Endothelial cell (in vitro differentiated cells): ENCODE measurements around the gene FHOD1. TPM values are rescaled to one million over a fixed set of nuclear protein-coding genes. Genes with fewer than 3 reads are reported as not detected.

Source experiments
- DNase-seq: peaks from one replicate; pipeline ENCODE4 v3.0.0; 2021; ENCODE audit warnings: low spot score
- H3K27ac Mint-ChIP-seq: one replicate; pipeline ENCODE4 v1.8.0; 2021; ENCODE audit warnings: mixed read lengths, inconsistent platforms; ENCODE audit not compliant: unreplicated experiment
- H3K27me3 Mint-ChIP-seq: one replicate; pipeline ENCODE4 v1.8.0; 2021; ENCODE audit warnings: mild to moderate bottlenecking, moderate library complexity, mixed read lengths, inconsistent platforms; ENCODE audit not compliant: unreplicated experiment
- H3K36me3 Mint-ChIP-seq: one replicate; pipeline ENCODE4 v1.8.0; 2021; ENCODE audit warnings: mild to moderate bottlenecking, low read depth, mixed read lengths, inconsistent platforms; ENCODE audit not compliant: unreplicated experiment
- H3K4me1 Mint-ChIP-seq: one replicate; pipeline ENCODE4 v1.8.0; 2021; ENCODE audit warnings: mild to moderate bottlenecking, mixed read lengths, inconsistent platforms; ENCODE audit not compliant: unreplicated experiment
- H3K4me3 Mint-ChIP-seq: one replicate; pipeline ENCODE4 v1.8.0; 2021; ENCODE audit warnings: mild to moderate bottlenecking, mixed read lengths, inconsistent platforms; ENCODE audit not compliant: unreplicated experiment
- H3K9me3 Mint-ChIP-seq: one replicate; pipeline ENCODE4 v1.8.0; 2021; ENCODE audit warnings: mixed read lengths, inconsistent platforms; ENCODE audit not compliant: unreplicated experiment
- CTCF ChIP-seq: fragments of 200-600 bp; sonication (generic); IDR thresholded peaks from one replicate; pipeline ENCODE4 v1.5.0; 2021; ENCODE audit warnings: antibody characterized with exemption; ENCODE audit not compliant: unreplicated experiment
- total RNA-seq: library from RNA; stranded (reverse); fragmentation: NEBNext Ultra II Directional; extraction: Animal tissue kit (Norgen Biotek cat#: 25700); gene quantifications from one replicate; pipeline ENCODE4 v1.2.1, GENCODE V29; 2021; ENCODE audit not compliant: unreplicated experiment

FHOD1 gene
- total RNA-seq, 1 donor from 2014 or later: 248 TPM

- Mint-ChIP-seq H3K9me3 (no peaks in the 10 kb centered on the region), H3K27ac (no peak overlapping the region), H3K36me3 (no peaks in the 10 kb centered on the region), H3K4me3 (no peak overlapping the region), H3K27me3 (peaks cover 2% of the 10 kb centered on the region), H3K4me1 (peaks cover 4% of the 10 kb centered on the region)
- no peak for TF ChIP-seq CTCF
- DNase-seq: no peak
Observed at GRCh38 chr16:67291461-67291860, 44.2 kb upstream of the FHOD1 start.

GRCh38 chr16:67287960-67288359, 40.7 kb upstream of the FHOD1 start:
- H3K27ac Mint-ChIP-seq: no peak overlapping the region
- no peak overlapping the region for H3K4me3 Mint-ChIP-seq
- H3K9me3 Mint-ChIP-seq: no peaks in the 10 kb centered on the region
- peaks cover 16% of the 10 kb centered on the region for H3K36me3 Mint-ChIP-seq
- no peak for TF ChIP-seq CTCF
- H3K27me3 Mint-ChIP-seq: peaks cover 10% of the 10 kb centered on the region
- no peak for DNase-seq
- H3K4me1 Mint-ChIP-seq: peaks cover 6% of the 10 kb centered on the region

- Mint-ChIP-seq H3K9me3 (no peaks in the 10 kb centered on the region), H3K4me3 (no peak overlapping the region), H3K27ac (no peak overlapping the region), H3K27me3 (peaks cover 10% of the 10 kb centered on the region), H3K4me1 (peaks cover 7% of the 10 kb centered on the region), H3K36me3 (peaks cover 21% of the 10 kb centered on the region)
- no peak for TF ChIP-seq CTCF
- no peak for DNase-seq
Observed at GRCh38 chr16:67286441-67287235, 39.4 kb upstream of the FHOD1 start.

GRCh38 chr16:67284699-67285646, 37.7 kb upstream of the FHOD1 start:
- H3K9me3 Mint-ChIP-seq: no peaks in the 10 kb centered on the region
- TF ChIP-seq CTCF: no peak
- DNase-seq: peak; percentile 62

More at GRCh38 chr16:67284699-67285646, 37.7 kb upstream of the FHOD1 start:
- Mint-ChIP-seq H3K4me3 (no peak overlapping the region), H3K4me1 (peaks cover 7% of the 10 kb centered on the region), H3K36me3 (peaks cover 21% of the 10 kb centered on the region), H3K27ac (no peak overlapping the region), H3K27me3 (peaks cover 10% of the 10 kb centered on the region)
